ENCODE data around the gene FKBP4.

The FKBP4 gene

GRCh38 chr12:2853626-2854025 lies 58.9 kb downstream of the FKBP4 start:
- DNase-seq (ENCODE audit: low spot score) = peak; percentile 39

All from LoVo (cell line).